Measurements from ENCODE around the gene NOS1. TPM values are rescaled to one million over a fixed set of nuclear protein-coding genes. Genes with fewer than 3 reads are reported as not detected.

The NOS1 gene
- total RNA-seq, 2 experiments from 2014 or later = not detected

- no peak overlapping the region for H3K4me3 Mint-ChIP-seq
- H3K27ac Mint-ChIP-seq = no peak overlapping the region
- H3K9me3 Mint-ChIP-seq = no peaks in the 10 kb centered on the region
- DNase-seq = no peak
- ChIA-PET CTCF (no interaction called here), POLR2A (no interaction called here)
- no peaks in the 10 kb centered on the region for H3K4me1 Mint-ChIP-seq
- H3K36me3 Mint-ChIP-seq (ENCODE audit: low read depth) = no peaks in the 10 kb centered on the region
- peaks cover 46% of the 10 kb centered on the region for H3K27me3 Mint-ChIP-seq
Observed at GRCh38 chr12:117360222-117360550, 1.2 kb downstream of the NOS1 start.

- no peak for DNase-seq
- H3K9me3 Mint-ChIP-seq = no peaks in the 10 kb centered on the region
- ChIA-PET CTCF (no interaction called here), POLR2A (no interaction called here)
- no peaks in the 10 kb centered on the region for H3K4me1 Mint-ChIP-seq
- no peak overlapping the region for H3K4me3 Mint-ChIP-seq
- H3K27ac Mint-ChIP-seq = no peak overlapping the region
- peaks cover 46% of the 10 kb centered on the region for H3K27me3 Mint-ChIP-seq
- no peaks in the 10 kb centered on the region for H3K36me3 Mint-ChIP-seq (ENCODE audit: low read depth)
Observed at GRCh38 chr12:117359029-117359845, 2.2 kb downstream of the NOS1 start.

GRCh38 chr12:117356048-117356447 lies 5.4 kb downstream of the NOS1 start:
- no peaks in the 10 kb centered on the region for H3K4me1 Mint-ChIP-seq
- ChIA-PET CTCF (no interaction called here), POLR2A (no interaction called here)
- H3K36me3 Mint-ChIP-seq (ENCODE audit: low read depth) = no peaks in the 10 kb centered on the region
- H3K4me3 Mint-ChIP-seq = no peak overlapping the region
- no peak overlapping the region for H3K27ac Mint-ChIP-seq
- H3K27me3 Mint-ChIP-seq = peaks cover 19% of the 10 kb centered on the region
- DNase-seq = no peak
- H3K9me3 Mint-ChIP-seq = no peaks in the 10 kb centered on the region

- no peak for DNase-seq
- Mint-ChIP-seq H3K27ac (no peak overlapping the region), H3K9me3 (no peaks in the 10 kb centered on the region), H3K4me3 (no peak overlapping the region), H3K27me3 (no peaks in the 10 kb centered on the region), H3K4me1 (no peaks in the 10 kb centered on the region), H3K36me3 (ENCODE audit: low read depth) (no peaks in the 10 kb centered on the region)
- ChIA-PET CTCF (interaction anchor here (0.6 kb wide), 1 partner anchor 502 kb away, joined by 3 read pairs; no protein-coding TSS in a partner anchor), POLR2A (no interaction called here)
Observed at GRCh38 chr12:117352883-117353282, 8.5 kb downstream of the NOS1 start.

DNA sequence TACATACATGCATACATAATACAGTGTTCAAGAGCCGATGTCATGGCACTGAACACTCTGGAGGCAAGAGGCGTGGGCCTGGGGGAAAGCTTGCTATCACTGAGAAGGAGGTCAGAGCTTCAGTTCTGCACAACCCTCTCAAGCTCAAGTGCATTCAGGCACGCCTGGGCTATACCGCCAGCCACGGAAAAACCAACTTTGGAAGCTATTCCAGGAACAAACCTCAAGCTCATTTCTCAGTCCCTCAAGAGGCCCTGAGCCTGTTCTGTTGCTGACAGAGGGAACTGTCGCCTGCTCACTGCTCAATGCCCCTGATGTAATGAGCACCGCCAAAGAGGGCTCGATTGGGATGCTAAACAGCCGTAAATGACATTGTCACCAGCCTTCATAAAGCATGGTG lies 9.2 kb downstream of the NOS1 start:
- ChIA-PET POLR2A (no interaction called here), CTCF (no interaction called here)

DNA sequence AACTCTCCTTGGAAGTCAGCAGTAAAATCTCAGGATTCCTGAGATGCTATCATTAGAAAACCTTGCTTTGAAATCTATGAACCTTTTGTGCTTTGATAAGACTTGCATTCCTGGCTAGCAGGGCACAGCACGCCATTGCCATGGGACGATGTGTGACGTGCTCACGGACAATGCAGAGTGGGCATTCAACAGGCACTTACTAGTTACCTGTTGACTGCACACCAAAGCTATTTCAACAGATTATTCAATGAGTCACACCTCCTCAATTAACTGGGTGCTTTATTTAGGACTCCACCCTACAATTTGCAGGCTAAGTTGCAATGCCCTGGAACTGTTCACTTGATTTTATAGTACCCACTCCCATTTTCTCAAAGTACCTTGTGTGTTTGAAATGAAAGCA lies 11.3 kb downstream of the NOS1 start:
- Mint-ChIP-seq H3K27ac (no peak overlapping the region), H3K4me3 (no peak overlapping the region), H3K36me3 (ENCODE audit: low read depth) (no peaks in the 10 kb centered on the region), H3K9me3 (no peaks in the 10 kb centered on the region), H3K4me1 (no peaks in the 10 kb centered on the region), H3K27me3 (no peaks in the 10 kb centered on the region)
- no peak for DNase-seq
- ChIA-PET POLR2A (no interaction called here), CTCF (no interaction called here)

More for the DNA sequence above, 9.2 kb downstream of the NOS1 start:
- Mint-ChIP-seq H3K27ac (no peak overlapping the region), H3K27me3 (no peaks in the 10 kb centered on the region), H3K36me3 (ENCODE audit: low read depth) (no peaks in the 10 kb centered on the region), H3K9me3 (no peaks in the 10 kb centered on the region), H3K4me1 (no peaks in the 10 kb centered on the region), H3K4me3 (no peak overlapping the region)
- no peak for DNase-seq

DNA sequence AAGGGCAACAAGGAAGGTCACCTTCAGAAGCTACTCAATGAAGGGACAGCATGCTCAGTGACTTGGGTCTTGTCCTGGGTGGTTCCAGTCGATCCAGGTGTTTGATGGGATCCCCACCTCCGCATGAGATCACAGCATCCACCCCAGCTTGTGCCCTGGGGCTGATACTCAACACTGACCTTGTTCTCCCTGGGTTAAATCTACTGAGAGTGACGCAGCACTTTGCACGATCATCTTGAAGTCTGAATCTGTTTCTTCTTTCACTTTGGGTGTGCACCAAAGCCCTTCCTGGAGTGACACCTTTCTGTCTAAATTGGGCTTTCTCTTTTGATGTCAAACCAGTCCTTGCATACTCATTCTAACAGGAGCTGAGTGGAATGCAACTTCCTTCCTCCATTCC lies 13.8 kb downstream of the NOS1 start:
- DNase-seq = no peak
- ChIA-PET CTCF (no interaction called here), POLR2A (no interaction called here)
- H3K9me3 Mint-ChIP-seq = no peaks in the 10 kb centered on the region
- H3K4me1 Mint-ChIP-seq = peaks cover 3% of the 10 kb centered on the region
- H3K27me3 Mint-ChIP-seq = no peaks in the 10 kb centered on the region
- no peak overlapping the region for H3K4me3 Mint-ChIP-seq
- H3K27ac Mint-ChIP-seq = no peak overlapping the region
- no peaks in the 10 kb centered on the region for H3K36me3 Mint-ChIP-seq (ENCODE audit: low read depth)

DNA sequence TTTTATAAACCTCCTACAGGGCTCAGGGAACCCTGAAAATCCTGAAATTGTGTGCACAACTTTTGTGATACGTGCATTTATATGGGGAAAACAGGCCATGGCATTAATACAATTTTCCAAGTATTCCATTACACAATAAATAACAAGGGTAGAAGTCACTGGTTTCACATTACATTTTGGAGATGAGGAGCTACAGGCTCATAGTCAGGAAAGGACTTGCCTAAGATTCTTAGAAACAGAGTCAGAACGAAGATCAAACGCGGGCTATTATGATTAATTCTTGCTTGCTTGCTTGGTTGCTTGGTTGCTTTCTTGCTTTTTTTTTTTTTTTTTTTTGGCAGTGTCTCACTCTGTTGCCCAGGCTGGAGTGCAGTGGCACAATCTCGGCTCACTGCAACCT lies 16.7 kb downstream of the NOS1 start:
- H3K36me3 Mint-ChIP-seq (ENCODE audit: low read depth) = no peaks in the 10 kb centered on the region
- H3K4me3 Mint-ChIP-seq = no peak overlapping the region
- ChIA-PET CTCF (interaction anchor here (0.7 kb wide), 1 partner anchor 733 kb away, joined by 3 read pairs; no protein-coding TSS in a partner anchor), POLR2A (no interaction called here)
- H3K27me3 Mint-ChIP-seq = no peaks in the 10 kb centered on the region
- H3K27ac Mint-ChIP-seq = no peak overlapping the region
- peaks cover 7% of the 10 kb centered on the region for H3K4me1 Mint-ChIP-seq
- no peaks in the 10 kb centered on the region for H3K9me3 Mint-ChIP-seq
- DNase-seq = no peak

GRCh38 chr12:117343849-117344248 lies 17.6 kb downstream of the NOS1 start:
- Mint-ChIP-seq H3K27me3 (no peaks in the 10 kb centered on the region), H3K4me3 (no peak overlapping the region), H3K4me1 (peaks cover 7% of the 10 kb centered on the region), H3K27ac (no peak overlapping the region), H3K36me3 (ENCODE audit: low read depth) (no peaks in the 10 kb centered on the region), H3K9me3 (no peaks in the 10 kb centered on the region)
- ChIA-PET POLR2A (no interaction called here), CTCF (interaction anchor here (0.6 kb wide), 1 partner anchor 1540 kb away, joined by 3 read pairs; no protein-coding TSS in a partner anchor)
- DNase-seq = no peak

GRCh38 chr12:117343296-117343695 lies 18.1 kb downstream of the NOS1 start:
- Mint-ChIP-seq H3K27ac (no peak overlapping the region), H3K36me3 (ENCODE audit: low read depth) (no peaks in the 10 kb centered on the region), H3K4me1 (peaks cover 7% of the 10 kb centered on the region), H3K27me3 (no peaks in the 10 kb centered on the region), H3K4me3 (no peak overlapping the region), H3K9me3 (no peaks in the 10 kb centered on the region)
- POLR2A ChIA-PET = no interaction called here
- no peak for DNase-seq
- CTCF ChIA-PET = no interaction called here

GRCh38 chr12:117342682-117343081 lies 18.7 kb downstream of the NOS1 start:
- DNase-seq = no peak
- peaks cover 7% of the 10 kb centered on the region for H3K4me1 Mint-ChIP-seq
- no peaks in the 10 kb centered on the region for H3K27me3 Mint-ChIP-seq
- no peak overlapping the region for H3K4me3 Mint-ChIP-seq
- no peaks in the 10 kb centered on the region for H3K36me3 Mint-ChIP-seq (ENCODE audit: low read depth)
- no peaks in the 10 kb centered on the region for H3K9me3 Mint-ChIP-seq
- no peak overlapping the region for H3K27ac Mint-ChIP-seq
- ChIA-PET CTCF (no interaction called here), POLR2A (no interaction called here)

- POLR2A ChIA-PET = no interaction called here
- no peak overlapping the region for H3K27ac Mint-ChIP-seq
- DNase-seq = no peak
- peaks cover 7% of the 10 kb centered on the region for H3K4me1 Mint-ChIP-seq
- no peaks in the 10 kb centered on the region for H3K9me3 Mint-ChIP-seq
- no peaks in the 10 kb centered on the region for H3K36me3 Mint-ChIP-seq (ENCODE audit: low read depth)
- no peaks in the 10 kb centered on the region for H3K27me3 Mint-ChIP-seq
- CTCF ChIA-PET = no interaction called here
- no peak overlapping the region for H3K4me3 Mint-ChIP-seq
Observed at GRCh38 chr12:117342247-117342646, 19.2 kb downstream of the NOS1 start.

- H3K36me3 Mint-ChIP-seq (ENCODE audit: low read depth) = no peaks in the 10 kb centered on the region
- no peaks in the 10 kb centered on the region for H3K9me3 Mint-ChIP-seq
- H3K27me3 Mint-ChIP-seq = peaks cover 7% of the 10 kb centered on the region
- no peak for DNase-seq
- no peak overlapping the region for H3K27ac Mint-ChIP-seq
- no peak overlapping the region for H3K4me3 Mint-ChIP-seq
- peaks cover 7% of the 10 kb centered on the region for H3K4me1 Mint-ChIP-seq
- POLR2A ChIA-PET = no interaction called here
- CTCF ChIA-PET = no interaction called here
Observed at GRCh38 chr12:117339104-117339503, 22.3 kb downstream of the NOS1 start.

DNA sequence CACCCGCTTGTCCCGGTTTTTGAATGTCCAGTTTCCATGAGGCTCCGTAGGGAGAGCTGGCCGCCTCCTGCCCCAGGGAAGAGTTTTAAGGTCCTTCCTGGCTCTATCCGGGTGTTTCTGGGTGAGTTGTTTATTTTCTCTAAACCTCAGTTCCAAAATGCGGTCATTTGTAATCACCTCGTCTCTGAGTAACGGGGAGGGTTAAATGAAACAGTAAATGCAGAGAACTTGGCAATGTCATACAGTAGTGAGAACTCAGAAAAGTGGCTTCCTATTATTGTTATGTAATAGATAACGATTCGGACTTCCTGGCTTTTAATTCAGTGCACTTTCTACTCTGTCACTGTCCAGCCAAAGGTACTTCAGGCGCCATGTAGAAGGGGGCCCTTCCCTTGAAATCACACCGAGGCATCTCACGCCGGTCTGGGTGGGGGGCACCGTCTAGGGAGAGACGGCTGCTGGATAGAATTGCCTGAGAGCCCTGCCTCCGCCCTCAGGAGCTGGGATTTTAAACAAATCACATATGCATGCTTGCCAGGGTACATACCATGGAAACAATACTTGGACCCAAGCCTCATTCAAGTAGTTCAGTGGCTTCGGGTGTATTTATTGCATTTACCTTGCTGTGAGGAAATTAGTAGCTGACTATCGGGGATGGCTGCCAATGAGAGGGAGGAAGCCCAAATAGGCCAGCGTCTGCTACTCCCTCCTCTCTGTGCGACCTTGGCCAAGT lies 26.4 kb downstream of the NOS1 start:
- no peak overlapping the region for H3K27ac Mint-ChIP-seq
- DNase-seq = no peak
- ChIA-PET POLR2A (no interaction called here), CTCF (no interaction called here)
- peaks cover 9% of the 10 kb centered on the region for H3K27me3 Mint-ChIP-seq
- no peak overlapping the region for H3K4me3 Mint-ChIP-seq
- H3K4me1 Mint-ChIP-seq = no peaks in the 10 kb centered on the region
- no peaks in the 10 kb centered on the region for H3K36me3 Mint-ChIP-seq (ENCODE audit: low read depth)
- no peaks in the 10 kb centered on the region for H3K9me3 Mint-ChIP-seq
